Stomach (tissue), 19 donors: ENCODE results near the gene PLCB4. TPM values are rescaled to one million over a fixed set of nuclear protein-coding genes. Genes with fewer than 3 reads are reported as not detected.

Experiments
- DNase-seq, 2 donors: peaks; one replicate each; pipeline versions ENCODE4 v3.0.0 to v3.0.0-alpha.2; 2013 to 2019
- H3K27ac ChIP-seq, 5 donors: fragments of 200-600 bp in 4 of 5; sonication (generic) in 4 of 5; one replicate each; pipeline ENCODE4 v1.5.1; 2013 to 2019; ENCODE audit warnings: mild to moderate bottlenecking in 1 of 5, moderate library complexity in 1 of 5
- H3K27me3 ChIP-seq, 3 donors: fragments of 200-600 bp; sonication (generic); one replicate each; pipeline ENCODE4 v1.5.1; 2017 to 2019; ENCODE audit warnings: mixed run types in 1 of 3
- H3K36me3 ChIP-seq, 4 donors: fragments of 200-600 bp; sonication (generic); 1 replicate in 3 of 4; 2 replicates in 1 of 4; pipeline ENCODE4 v1.5.1; 2016 to 2019
- H3K4me1 ChIP-seq, 4 donors: fragments of 200-600 bp; sonication (generic); one replicate each; pipeline ENCODE4 v1.5.1; 2016 to 2019
- H3K4me3 ChIP-seq, 4 donors: fragments of 200-600 bp; sonication (generic) in 3 of 4; one replicate each; pipeline ENCODE4 v1.5.1; 2016 to 2019; ENCODE audit warnings: mild to moderate bottlenecking in 1 of 4
- H3K9me3 ChIP-seq, 4 donors: fragments of 200-600 bp; sonication (generic); one replicate each; pipeline ENCODE4 v1.5.1; 2016 to 2019
- CTCF ChIP-seq, 7 experiments: fragments of 450-650 bp in 4 of 7; fragments of 200-600 bp in 3 of 7; sonication (generic) in 3 of 7; IDR thresholded peaks; one replicate each; pipeline ENCODE4 v1.5.1; 2016 to 2019; ENCODE audit warnings: antibody characterized with exemption in 7 of 7, control low read depth in 2 of 7, mild to moderate bottlenecking in 1 of 7
- EP300 ChIP-seq: sonication (generic); formaldehyde crosslinking; IDR thresholded peaks from one replicate; pipeline ENCODE4 v1.6.1; 2017; ENCODE audit warnings: antibody characterized with exemption
- POLR2A ChIP-seq, 4 donors: fragments of 450-650 bp; IDR thresholded peaks; one replicate each; pipeline ENCODE4 v1.6.1; 2016; ENCODE audit warnings: antibody characterized with exemption in 4 of 4, control low read depth in 2 of 4, mild to moderate bottlenecking in 1 of 4, moderate library complexity in 1 of 4
- POLR2AphosphoS5 ChIP-seq, 3 donors: sonication (generic); formaldehyde crosslinking; IDR thresholded peaks; one replicate each; pipeline ENCODE4 v1.6.1; 2016; ENCODE audit warnings: antibody characterized with exemption in 3 of 3
- WGBS, 5 donors: extraction: QIAGEN DNeasy Blood & Tissue Kit in 3 of 5; methylation state at CpG; one replicate each; pipeline versions ENCODE4 v1.1.5 to v1.1.7; 2013 to 2018; 5-methylcytosine and 5-hydroxymethylcytosine counted together
- intact Hi-C: fragments of 100-400 bp; cut with DNase I; formaldehyde crosslinking; loops from one replicate; pipeline ENCODE4 v1.15.1; 2023; ENCODE audit warnings: low total_unique reads
- long read RNA-seq, 10 donors: transcript quantifications; one replicate each; lab custom pipeline, GENCODE V29; 2026
- polyA plus RNA-seq, 3 donors: library from polyadenylated mRNA; stranded (reverse); fragments of 200-250 nt; gene quantifications; one replicate each; pipeline ENCODE4 v1.2.3, GENCODE V29; 2013
- total RNA-seq, 5 donors: library from RNA; depleted of rRNA; stranded (reverse); fragments of >200 nt; gene quantifications; one replicate each; pipeline versions ENCODE4 v1.1.0 to v1.2.3, GENCODE V29; 2014 to 2016
- donor health status: healthy with polysubstance abuse.
- donor health status: Bipolar disorder and iron deficiency.
- donor health status: healthy.

PLCB4 gene
- total RNA-seq (10 to 100 TPM; 22.2 to 29.4 (median 23.2) TPM), polyA plus RNA-seq (1 to 10 TPM; 5.3 to 8.2 (median 5.4) TPM)
- long read RNA-seq, donor 1: 0 reads
- long read RNA-seq, donor 2: 0 reads
- long read RNA-seq, donor 3: 0 reads
- long read RNA-seq, donor 4: 0 reads
- long read RNA-seq, donor 5: 0 reads
- long read RNA-seq, donor 6: 0 reads
- long read RNA-seq, donor 7, partial matches to known transcripts: 6 of 6 reads
- long read RNA-seq, donor 7, other reads (novel, unspliced or antisense): 0 of 6 reads
- long read RNA-seq, donor 8: 0 reads
- long read RNA-seq, donor 9: 0 reads
- long read RNA-seq, donor 10: 0 reads

GRCh38 chr20:9068841-9069663 is at the start of gene PLCB4:
Gene PLCB4, plus strand, starts transcription at chr20:9069087. Its CDS starts 238,728 bp downstream, at chr20:9307815.
- Histone ChIP-seq H3K27ac (peak within 1 kb of the TSS; percentile 85 to 98 (median 90)), H3K36me3 (no peaks in the 10 kb centered on the region), H3K4me3 (peak within 1 kb of the TSS; percentile 67 to 79 (median 71)), H3K4me1 (peaks cover 5 to 55% (median 33%) of the 10 kb centered on the region in 4 donors), H3K27me3 (peaks cover 0 to 20% (median 15%) of the 10 kb centered on the region in 3 donors), H3K9me3 (no peaks in the 10 kb centered on the region)
- TF ChIP-seq CTCF (IDR thresholded peaks at IDR 0.05) (peak in 1 of 7 experiments; percentile 2), EP300 (no peak), POLR2AphosphoS5 (IDR thresholded peaks at IDR 0.05) (peak in 1 of 3 donors; percentile 45), POLR2A (IDR thresholded peaks at IDR 0.05) (no peak)
- DNase-seq: peak; percentile 68 to 89
- intact Hi-C loops: no loop called here
- WGBS, 5 donors: 2 to 5% (median 3%) methylated on average over 19 to 75 of the region's 75 CpGs

- Histone ChIP-seq H3K4me1 (peaks cover 0 to 6% (median 0%) of the 10 kb centered on the region in 4 donors), H3K27ac (no peak overlapping the region), H3K9me3 (no peaks in the 10 kb centered on the region), H3K27me3 (no peaks in the 10 kb centered on the region), H3K4me3 (no peak overlapping the region), H3K36me3 (no peaks in the 10 kb centered on the region)
- TF ChIP-seq POLR2A (IDR thresholded peaks at IDR 0.05) (no peak), CTCF (IDR thresholded peaks at IDR 0.05) (no peak), EP300 (no peak), POLR2AphosphoS5 (IDR thresholded peaks at IDR 0.05) (no peak)
- intact Hi-C loops: no loop called here
- DNase-seq: no peak
Observed at GRCh38 chr20:9019833-9020232, 49.1 kb upstream of the PLCB4 start.

GRCh38 chr20:9021216-9021615 is 47.7 kb upstream of the PLCB4 start:
- H3K36me3 ChIP-seq: no peaks in the 10 kb centered on the region
- H3K4me1 ChIP-seq: peaks cover 0 to 6% (median 0%) of the 10 kb centered on the region in 4 donors
- TF ChIP-seq EP300 (no peak), POLR2A (IDR thresholded peaks at IDR 0.05) (no peak), POLR2AphosphoS5 (IDR thresholded peaks at IDR 0.05) (no peak), CTCF (IDR thresholded peaks at IDR 0.05) (no peak)
- no peak overlapping the region for H3K27ac ChIP-seq
- DNase-seq: no peak
- no peak overlapping the region for H3K4me3 ChIP-seq
- intact Hi-C loops: no loop called here
- H3K9me3 ChIP-seq: no peaks in the 10 kb centered on the region
- H3K27me3 ChIP-seq: no peaks in the 10 kb centered on the region
- WGBS, 5 donors: 62 to 78% (median 67%) methylated on average over 3 of the region's 3 CpGs

GRCh38 chr20:9021699-9022098 is 47.2 kb upstream of the PLCB4 start:
- DNase-seq: peak in 1 of 2 donors; percentile 9
- no peak overlapping the region for H3K4me3 ChIP-seq
- 31 to 55% (median 43%) methylated on average over 2 of the region's 2 CpGs for WGBS, 5 donors
- no peaks in the 10 kb centered on the region for H3K9me3 ChIP-seq
- no peaks in the 10 kb centered on the region for H3K36me3 ChIP-seq
- intact Hi-C loops: no loop called here
- peaks cover 0 to 6% (median 0%) of the 10 kb centered on the region in 4 donors for H3K4me1 ChIP-seq
- TF ChIP-seq POLR2A (IDR thresholded peaks at IDR 0.05): no peak
- TF ChIP-seq EP300: no peak
- no peak for TF ChIP-seq POLR2AphosphoS5 (IDR thresholded peaks at IDR 0.05)
- no peak for TF ChIP-seq CTCF (IDR thresholded peaks at IDR 0.05)
- no peak overlapping the region for H3K27ac ChIP-seq
- no peaks in the 10 kb centered on the region for H3K27me3 ChIP-seq
